NCI-H2081 (cell line): ENCODE measurements around the gene GNRHR.
A peak's percentile ranks its signal among the peaks of the same experiment; 100 is the strongest.
"Not testable (repeated sequence)": the region's sequence is repeated elsewhere in the genome, so short reads cannot be mapped to it uniquely, and the experiment has no call there.

ENCODE experiments used
- DNase-seq, 2 experiments: peaks; one replicate each; lab custom pipeline; 2025; lab: John Stamatoyannopoulos, UW

The GNRHR gene

DNA sequence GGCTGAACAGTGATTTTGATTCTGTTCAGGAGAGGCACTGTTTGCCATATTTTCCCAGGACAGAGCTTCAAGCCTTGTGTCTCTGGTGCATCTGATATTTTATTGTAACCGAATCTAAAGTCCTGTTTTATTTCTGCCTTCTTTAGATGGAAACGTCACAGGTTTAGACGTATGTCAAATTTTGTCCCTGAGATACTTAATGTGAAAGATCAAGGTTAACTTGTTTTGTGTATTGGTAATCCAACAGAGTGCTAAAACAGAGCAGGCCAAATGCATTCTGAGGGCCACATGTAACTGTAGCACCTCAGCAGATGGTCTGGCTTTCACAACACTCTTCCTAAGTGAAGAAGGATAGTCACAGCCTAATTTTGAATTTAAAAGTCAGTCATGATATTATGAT is at the start of gene GNRHR:
TSS of gene GNRHR (minus strand) at position 101 of the 400 bp plus-strand sequence. CDS start at position 48, 53 bp downstream.
- no peak for DNase-seq

DNA sequence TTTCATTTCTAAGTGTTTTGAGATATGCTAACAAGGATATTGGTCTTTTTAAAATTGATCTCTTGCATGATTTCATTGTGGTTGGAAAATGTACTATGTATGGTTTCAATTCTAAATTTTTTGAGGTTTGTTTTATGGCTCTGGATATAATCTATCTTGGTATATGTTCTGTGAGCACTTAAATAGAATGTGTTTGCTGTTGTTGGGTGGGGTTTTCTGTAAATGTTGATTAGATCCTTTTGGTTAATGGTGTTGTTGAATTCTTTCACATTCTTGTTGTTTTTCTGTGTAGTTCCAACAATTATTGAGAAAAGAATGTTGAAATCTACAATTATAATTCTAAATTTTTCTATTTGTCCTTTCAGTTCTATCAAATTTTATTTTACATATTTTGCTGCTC is 42.6 kb upstream of the GNRHR start:
- DNase-seq: no peak

GRCh38 chr4:67790721-67791120 is 36.5 kb upstream of the GNRHR start:
- DNase-seq: no peak

DNA sequence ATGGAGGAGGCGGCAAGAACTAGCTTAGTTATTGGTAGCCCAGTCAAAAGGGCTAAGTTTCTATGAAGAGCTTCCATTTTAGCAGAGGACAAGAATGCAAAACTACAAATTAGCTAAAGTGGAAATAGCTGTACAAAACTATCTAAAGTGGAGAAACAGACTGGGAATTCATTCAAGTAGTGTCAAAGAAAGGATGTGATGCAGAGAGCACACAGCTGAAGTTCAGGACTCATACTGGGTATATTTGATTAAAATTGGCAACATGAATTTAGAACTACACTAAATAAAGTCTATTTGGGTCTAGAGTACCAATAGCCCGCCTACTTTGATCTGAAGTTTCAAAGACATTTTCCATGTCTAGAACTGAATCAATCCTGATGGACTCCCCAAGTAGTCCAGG is 33.1 kb upstream of the GNRHR start:
- DNase-seq: no peak

DNA sequence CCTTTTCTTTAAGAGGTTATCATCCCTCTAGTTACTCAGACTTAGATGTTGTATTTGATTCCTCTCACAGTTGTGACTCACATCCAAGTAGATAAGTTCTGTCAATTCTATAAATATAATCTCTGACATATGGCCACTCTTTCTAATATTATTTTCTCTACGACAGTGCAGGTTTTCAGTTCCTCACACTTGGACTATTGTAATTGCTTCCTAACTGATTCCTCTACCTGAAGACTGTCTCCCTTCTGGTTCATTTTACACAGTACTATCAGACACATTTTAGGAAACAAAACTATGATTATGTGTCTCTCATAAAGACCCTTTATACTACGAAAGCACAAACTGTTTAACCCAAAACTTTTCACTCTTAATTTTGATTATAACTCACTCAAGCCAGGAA is 31.3 kb upstream of the GNRHR start:
- no peak for DNase-seq

DNA sequence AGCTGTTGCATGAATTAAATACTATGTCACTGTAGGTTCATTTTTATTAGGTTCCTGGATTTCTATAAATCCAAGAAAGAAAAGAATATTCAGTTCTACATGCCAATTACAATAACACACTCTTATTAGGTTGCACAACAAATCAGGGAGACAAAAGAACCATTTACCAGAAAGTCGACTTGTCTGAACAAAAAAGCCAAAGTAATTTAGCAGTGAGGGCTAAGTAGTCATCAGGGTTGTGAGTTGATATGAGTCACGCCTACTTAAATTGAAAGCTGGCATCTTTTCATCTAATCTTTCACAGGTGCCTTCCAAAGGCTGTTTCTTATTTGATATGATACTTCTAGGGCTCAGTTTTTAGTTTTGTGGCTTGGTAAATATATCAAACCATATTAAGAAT is 25.4 kb upstream of the GNRHR start:
- no peak for DNase-seq

GRCh38 chr4:67776746-67777145 is 22.6 kb upstream of the GNRHR start:
- no peak for DNase-seq

DNA sequence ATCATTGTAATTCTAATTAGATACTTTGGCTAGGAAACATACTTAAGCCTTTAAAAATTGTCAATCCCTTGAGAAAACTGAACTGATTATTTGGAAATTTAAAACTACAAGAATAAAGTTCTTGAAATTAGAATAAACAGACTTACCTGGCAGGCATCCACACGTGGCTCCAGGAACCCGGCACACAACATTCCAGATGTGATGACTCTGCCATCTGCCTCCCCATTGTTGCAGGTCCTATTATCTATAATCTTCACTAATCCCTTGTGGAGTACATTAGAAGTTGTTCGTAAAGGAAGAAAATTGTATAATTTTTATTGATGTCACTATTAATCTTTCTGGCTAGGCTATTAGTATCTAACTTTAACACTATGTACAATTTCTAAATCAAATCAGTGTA is 16.2 kb upstream of the GNRHR start:
- peak in 1 of 2 experiments; percentile 2 for DNase-seq

DNA sequence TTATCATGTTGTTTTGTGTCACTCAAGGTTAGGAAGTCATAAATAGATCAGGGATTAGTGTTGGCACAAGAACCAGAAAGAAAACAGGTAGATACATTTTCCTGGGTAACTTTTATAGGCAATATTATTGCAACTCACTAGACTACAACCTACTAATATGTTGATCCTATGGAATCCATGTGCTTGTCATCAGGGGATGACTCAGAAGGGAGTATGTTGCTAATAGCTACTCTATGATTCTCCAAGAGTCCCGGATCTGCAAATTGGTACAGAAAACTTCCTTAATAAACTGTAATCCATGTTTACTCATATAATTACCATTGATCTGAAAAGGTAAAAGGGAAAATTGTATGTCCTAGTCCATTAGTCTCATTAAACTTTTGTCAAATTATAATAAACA is 11.7 kb upstream of the GNRHR start:
- no peak for DNase-seq

DNA sequence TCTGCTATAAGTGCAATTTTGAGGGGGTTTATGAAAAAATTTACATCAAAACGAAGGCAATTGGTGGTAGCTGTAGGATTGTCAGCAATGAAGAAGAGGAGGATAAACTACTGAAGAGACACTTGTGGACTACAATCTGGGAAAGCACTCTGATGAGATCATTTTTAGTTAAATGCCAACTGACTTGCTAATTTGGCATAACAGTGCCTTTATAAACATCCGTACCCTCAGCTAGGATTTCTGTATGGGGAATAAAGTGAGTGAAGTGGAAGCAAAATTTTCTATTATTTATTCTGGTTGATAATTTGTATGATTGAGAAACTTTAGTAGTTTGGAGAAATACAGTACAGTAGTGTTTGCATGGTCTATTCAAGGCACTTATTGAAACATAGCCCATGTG is 11.2 kb upstream of the GNRHR start:
- DNase-seq: no peak

DNA sequence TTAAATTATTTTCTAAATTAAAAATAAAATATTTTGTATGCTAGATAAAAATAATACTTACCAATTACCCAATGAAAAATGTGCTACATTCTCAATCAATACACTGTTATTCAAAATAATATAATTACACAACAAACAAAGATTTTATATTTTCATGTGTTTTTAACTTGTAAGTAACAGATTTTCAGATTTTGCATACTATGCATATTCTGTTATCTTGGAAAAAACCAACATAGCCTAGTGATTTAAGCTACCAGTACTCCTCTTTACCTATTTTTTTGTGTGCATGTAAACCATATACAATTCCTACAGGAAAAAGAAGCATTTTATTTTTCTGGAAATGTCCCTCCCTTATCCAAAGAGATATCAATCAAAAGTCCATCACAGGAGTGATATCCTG is 10.0 kb upstream of the GNRHR start:
- no peak for DNase-seq

DNA sequence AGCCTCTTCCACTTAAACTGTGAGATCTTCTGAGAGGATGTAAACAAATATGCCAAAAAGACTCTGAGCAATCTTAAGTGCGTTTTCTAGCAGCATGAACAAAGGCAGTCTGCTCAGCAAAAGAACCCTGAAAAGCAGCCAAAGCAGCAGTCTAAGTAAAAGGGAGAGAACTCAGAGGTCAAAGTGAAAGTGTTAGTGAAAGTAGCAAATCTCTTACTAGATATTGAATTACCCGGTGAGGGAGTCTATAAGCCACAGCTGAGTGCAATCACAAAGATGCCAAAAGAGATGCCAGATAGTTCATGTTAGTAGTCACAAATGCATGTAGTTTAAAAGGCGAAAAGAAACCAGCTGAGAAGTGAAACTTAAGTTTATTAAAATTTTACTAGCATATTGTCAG is 7.9 kb upstream of the GNRHR start:
- no peak for DNase-seq

DNA sequence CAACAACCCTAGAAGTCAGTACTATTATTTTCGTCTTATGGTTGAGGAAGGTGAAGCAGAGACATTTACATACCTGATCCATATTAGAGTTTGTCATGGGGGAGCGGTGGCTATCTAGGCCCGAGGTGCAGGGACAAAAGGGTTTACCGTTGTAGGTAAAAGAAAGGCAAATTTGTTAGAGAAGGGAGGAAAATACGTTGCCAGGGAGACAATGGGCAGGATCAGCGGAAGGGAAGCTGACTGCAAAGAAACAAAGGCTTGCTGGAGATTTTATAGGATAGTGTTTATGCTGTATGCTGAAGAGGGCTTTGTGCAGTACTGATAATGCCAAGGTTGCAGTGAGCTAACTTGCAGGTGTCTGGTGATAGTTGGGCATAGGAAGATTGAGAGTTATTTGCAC is 2.8 kb upstream of the GNRHR start:
- not testable (repeated sequence) for DNase-seq

DNA sequence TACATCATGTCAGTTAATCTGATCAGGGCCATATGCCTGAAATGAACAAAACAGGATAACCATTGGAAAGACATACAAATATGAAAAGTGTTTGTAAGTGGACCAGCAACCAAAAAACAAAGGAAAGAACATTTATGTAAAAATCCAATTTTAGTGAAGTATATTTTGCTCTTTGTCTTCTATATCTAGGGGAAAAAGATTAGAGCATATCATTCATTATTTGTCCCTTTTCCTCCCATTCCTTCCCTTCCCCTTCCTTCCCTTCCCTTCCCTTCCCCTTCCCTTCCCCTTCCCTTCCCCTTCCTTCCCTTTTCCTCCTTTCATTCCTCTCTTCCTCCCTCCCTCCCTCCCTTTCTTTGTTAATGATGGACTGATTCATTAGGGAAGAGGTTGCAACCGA is 1.8 kb upstream of the GNRHR start:
- no peak for DNase-seq

- no peak for DNase-seq
These were observed 2.9 kb downstream of the GNRHR start for GRCh38 chr4:67751260-67751659.

- no peak for DNase-seq
These were observed 3.5 kb downstream of the GNRHR start for GRCh38 chr4:67750691-67751090.

GRCh38 chr4:67749286-67749685 is 4.9 kb downstream of the GNRHR start:
- no peak for DNase-seq

DNA sequence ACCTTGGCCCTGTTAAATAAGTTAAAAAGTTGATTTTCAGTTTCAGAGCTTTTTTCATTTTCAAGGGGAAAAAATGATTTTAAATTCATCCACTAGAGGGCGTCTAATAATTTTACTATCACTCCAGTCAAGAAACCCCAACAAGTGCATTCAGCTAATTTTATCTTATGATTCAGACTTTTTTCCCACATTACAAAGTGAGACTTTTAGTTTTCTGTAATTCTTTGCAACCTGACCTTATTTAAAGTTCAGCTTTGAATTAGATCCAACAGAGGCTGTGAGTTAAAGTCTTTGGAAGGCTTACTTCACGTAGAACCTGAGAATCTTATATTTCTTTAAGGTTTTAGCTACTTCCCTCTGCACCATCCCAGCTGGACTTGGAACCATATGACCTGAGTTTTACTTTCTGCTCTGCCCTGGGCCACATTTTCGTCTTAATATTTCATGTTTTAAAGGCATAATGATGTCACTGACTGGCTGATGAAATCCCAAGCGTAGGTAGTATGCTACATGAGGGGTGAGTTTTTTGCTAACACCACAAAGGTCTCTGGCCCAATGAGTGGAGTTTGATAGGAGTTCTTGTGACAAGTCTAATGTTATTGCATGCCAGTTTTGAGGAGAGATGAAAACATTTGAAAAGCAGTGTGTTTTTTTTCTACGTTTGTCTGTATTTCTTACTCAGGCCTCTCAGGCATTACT is 7.2 kb downstream of the GNRHR start:
- peak in 1 of 2 experiments; percentile 11 for DNase-seq

DNA sequence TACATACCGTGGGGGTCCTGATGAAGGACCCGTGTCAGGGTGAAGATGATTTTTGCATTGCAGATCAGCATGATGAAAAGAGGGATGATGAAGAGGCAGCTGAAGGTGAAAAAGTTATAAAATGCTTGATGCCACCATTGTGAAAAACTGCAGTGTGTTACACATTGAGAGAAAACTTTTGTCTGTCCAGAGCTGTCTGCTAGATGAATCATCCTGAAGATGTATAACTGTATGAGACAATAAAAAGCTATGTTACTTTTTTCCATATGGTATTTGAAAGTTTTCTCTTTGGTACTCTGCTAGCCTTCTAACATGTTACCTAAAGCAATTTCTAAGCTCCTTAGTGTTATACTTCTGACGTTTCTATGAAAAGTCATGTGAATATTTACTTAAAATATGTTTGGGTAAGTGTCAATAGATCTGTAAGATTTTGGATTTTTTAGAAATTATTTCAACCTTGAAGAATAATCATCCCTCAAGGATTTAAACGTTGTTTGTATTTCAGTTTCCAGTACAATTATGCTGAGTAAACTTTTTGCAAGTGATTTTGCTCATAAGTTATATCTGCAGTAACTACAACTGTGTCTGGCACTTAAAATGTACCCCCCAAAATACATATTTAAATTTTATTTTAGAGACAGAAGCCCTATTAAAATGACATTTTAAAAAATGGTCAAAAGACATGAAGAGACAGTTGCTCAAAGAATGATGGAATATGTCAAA is 9.5 kb downstream of the GNRHR start:
- no peak for DNase-seq

- DNase-seq: no peak
These were observed 11.0 kb downstream of the GNRHR start for GRCh38 chr4:67743194-67743593.

GRCh38 chr4:67736262-67736661 is 17.9 kb downstream of the GNRHR start:
- no peak for DNase-seq

GRCh38 chr4:67735325-67735724 is 18.9 kb downstream of the GNRHR start:
- DNase-seq: no peak

GRCh38 chr4:67730511-67730910 is 23.7 kb downstream of the GNRHR start:
- not testable (repeated sequence) for DNase-seq
